Keratinocyte (primary cell): ENCODE data around the gene APMAP. TPM values are rescaled to one million over a fixed set of nuclear protein-coding genes. Genes with fewer than 3 reads are reported as not detected.
A peak's percentile ranks its signal among the peaks of the same experiment; 100 is the strongest.

ENCODE experiments used
- DNase-seq: peaks from one replicate; pipeline ENCODE4 v3.0.0-alpha.2; 2011; ENCODE audit warnings: low read depth, missing footprints, low spot score
- FAIRE-seq: peaks from 2 replicates; lab custom pipeline; 2011; peaks lifted over from hg19 to GRCh38; lab: Jason Lieb, UNC
- H2AFZ ChIP-seq: 2 replicates; pipeline ENCODE4 v1.6.0; 2012; ENCODE audit warnings: low read length, control low read depth, inconsistent platforms; ENCODE audit not compliant: control insufficient read depth
- H3K27ac ChIP-seq: 2 replicates; pipeline ENCODE4 v1.5.1; 2011; ENCODE audit warnings: low read length; ENCODE audit not compliant: control insufficient read depth, insufficient read depth
- H3K27me3 ChIP-seq: 3 replicates; pipeline ENCODE4 v1.6.0; 2011; ENCODE audit warnings: low read length; ENCODE audit not compliant: control insufficient read depth, insufficient read depth; ENCODE audit errors: extremely low read depth
- H3K36me3 ChIP-seq, 2 experiments: 2 replicates in 1 of 2; 3 replicates in 1 of 2; pipeline ENCODE4 v1.5.1; 2011; ENCODE audit warnings: low read length in 2 of 2, mild to moderate bottlenecking in 1 of 2; ENCODE audit not compliant: control insufficient read depth in 2 of 2, insufficient read depth in 2 of 2; ENCODE audit errors: extremely low read depth in 1 of 2
- H3K4me1 ChIP-seq: 3 replicates; pipeline ENCODE4 v1.5.1; 2011; ENCODE audit warnings: low read length; ENCODE audit not compliant: control insufficient read depth, insufficient read depth; ENCODE audit errors: extremely low read depth
- H3K4me2 ChIP-seq: 3 replicates; pipeline ENCODE4 v1.6.0; 2011; ENCODE audit warnings: low read depth, low read length; ENCODE audit not compliant: control insufficient read depth, insufficient read depth; ENCODE audit errors: extremely low read depth
- H3K4me3 ChIP-seq, 3 experiments: fragments of 200-600 bp in 1 of 3; sonication (generic) in 1 of 3; 2 replicates in 2 of 3; 3 replicates in 1 of 3; pipeline ENCODE4 v1.5.1; 2011 to 2016; ENCODE audit warnings: low read length in 3 of 3, mild to moderate bottlenecking in 3 of 3, control low read depth in 2 of 3, inconsistent platforms in 1 of 3, low read depth in 1 of 3, mixed read lengths in 1 of 3, mixed run types in 1 of 3, moderate library complexity in 1 of 3; ENCODE audit not compliant: control insufficient read depth in 2 of 3, insufficient read depth in 2 of 3; ENCODE audit errors: extremely low read depth in 1 of 3
- H3K79me2 ChIP-seq: 2 replicates; pipeline ENCODE4 v1.6.0; 2012; ENCODE audit warnings: low read length; ENCODE audit not compliant: control insufficient read depth, insufficient read depth
- H3K9ac ChIP-seq: 3 replicates; pipeline ENCODE4 v1.6.0; 2011; ENCODE audit warnings: low read length; ENCODE audit not compliant: control insufficient read depth, insufficient read depth; ENCODE audit errors: extremely low read depth
- H3K9me1 ChIP-seq: 3 replicates; pipeline ENCODE4 v1.6.0; 2011; ENCODE audit warnings: low read length; ENCODE audit not compliant: control insufficient read depth, insufficient read depth; ENCODE audit errors: extremely low read depth
- H3K9me3 ChIP-seq: 2 replicates; pipeline ENCODE4 v1.5.1; 2012; ENCODE audit warnings: low read depth, low read length; ENCODE audit not compliant: control insufficient read depth
- H4K20me1 ChIP-seq: 3 replicates; pipeline ENCODE4 v1.6.0; 2011; ENCODE audit warnings: low read length; ENCODE audit not compliant: control insufficient read depth, insufficient read depth; ENCODE audit errors: extremely low read depth
- CTCF ChIP-seq, 3 experiments: IDR thresholded peaks in 1 of 3; conservative IDR thresholded peaks in 1 of 3; optimal IDR thresholded peaks in 1 of 3; 2 replicates in 2 of 3; 3 replicates in 1 of 3; pipeline versions ENCODE3 to v1.5.1; 2011; ENCODE audit warnings: low read length in 3 of 3, mild to moderate bottlenecking in 3 of 3, moderate library complexity in 2 of 3, control low read depth in 1 of 3, inconsistent platforms in 1 of 3; ENCODE audit not compliant: insufficient read depth in 2 of 3; ENCODE audit errors: extremely low read depth in 1 of 3
- EZH2 ChIP-seq: IDR thresholded peaks from one replicate; pipeline ENCODE4 v1.6.1; 2012; ENCODE audit warnings: inconsistent platforms, mild to moderate bottlenecking, low read length, moderate library complexity
- dilution Hi-C: fragments of 300-500 bp; cut with MboI; formaldehyde crosslinking; loops from one replicate; pipeline ENCODE4 v1.7.0; 2020; ENCODE audit warnings: low sequenced_read_pairs; ENCODE audit not compliant: extremely low pct_ligation_motif_present
- polyA plus RNA-seq, 5 experiments: library from polyadenylated mRNA; depleted of rRNA in 3 of 5; stranded (reverse) in 3 of 5; stranded (forward) in 1 of 5; unstranded in 1 of 5; fragments of >200 nt; gene quantifications; 1 replicate in 1 of 5; 2 replicates in 3 of 5; 3 replicates in 1 of 5; pipeline versions ENCODE4 v1.2.1 to v1.2.3, GENCODE V29; 2011 to 2012; ENCODE audit warnings: missing spikeins in 2 of 5, low read depth in 1 of 5, low replicate concordance in 1 of 5

The APMAP gene
- polyA plus RNA-seq, 1 donor (not counting 4 experiments of a cell fraction or from before 2014, with no cell fraction given): 48.9 TPM

DNA sequence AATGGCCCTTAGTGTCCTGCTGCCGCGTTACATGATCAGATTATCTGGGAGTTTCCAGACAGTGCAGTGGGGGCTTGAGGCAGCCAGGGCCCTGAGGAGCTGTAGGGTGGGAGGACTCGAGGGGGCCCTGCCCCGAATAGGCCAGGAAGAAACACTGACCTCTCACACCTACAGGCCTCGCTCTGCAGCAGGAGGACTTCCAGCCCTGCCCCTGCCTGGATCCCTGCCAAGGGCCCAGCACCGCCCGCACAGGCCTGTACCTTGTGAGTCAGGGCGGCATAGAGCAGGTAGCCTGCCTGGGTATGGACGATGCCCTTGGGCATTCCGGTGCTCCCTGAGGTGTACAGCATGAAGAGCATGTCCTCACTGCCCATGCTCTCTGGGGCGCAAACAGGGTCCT, 30.1 kb upstream of the APMAP start:
- dilution Hi-C loops: no loop called here
- TF ChIP-seq CTCF (optimal IDR thresholded peaks at IDR 0.05 in 1 of 3, IDR thresholded peaks at IDR 0.05 in 1 of 3, conservative IDR thresholded peaks at IDR 0.05 in 1 of 3; ENCODE audit: extremely low read depth in 1 of 3, insufficient read depth in 2 of 3, low read length in 3 of 3) (no peak), EZH2 (no peak)
- FAIRE-seq (peak; percentile 86), DNase-seq (peak; percentile 38)
- no peak overlapping the region for H3K4me3 ChIP-seq
- no peak overlapping the region for H3K9ac ChIP-seq
- no peaks in the 10 kb centered on the region for H3K36me3 ChIP-seq
- H3K27ac ChIP-seq: no peak overlapping the region
- no peaks in the 10 kb centered on the region for H3K79me2 ChIP-seq
- no peaks in the 10 kb centered on the region for H3K9me1 ChIP-seq
- no peak overlapping the region for H2AFZ ChIP-seq
- H3K4me2 ChIP-seq: peak overlapping the region; percentile 32
- H4K20me1 ChIP-seq: no peaks in the 10 kb centered on the region
- H3K27me3 ChIP-seq: no peaks in the 10 kb centered on the region
- H3K4me1 ChIP-seq: peaks cover 18% of the 10 kb centered on the region
- H3K9me3 ChIP-seq: no peaks in the 10 kb centered on the region

DNA sequence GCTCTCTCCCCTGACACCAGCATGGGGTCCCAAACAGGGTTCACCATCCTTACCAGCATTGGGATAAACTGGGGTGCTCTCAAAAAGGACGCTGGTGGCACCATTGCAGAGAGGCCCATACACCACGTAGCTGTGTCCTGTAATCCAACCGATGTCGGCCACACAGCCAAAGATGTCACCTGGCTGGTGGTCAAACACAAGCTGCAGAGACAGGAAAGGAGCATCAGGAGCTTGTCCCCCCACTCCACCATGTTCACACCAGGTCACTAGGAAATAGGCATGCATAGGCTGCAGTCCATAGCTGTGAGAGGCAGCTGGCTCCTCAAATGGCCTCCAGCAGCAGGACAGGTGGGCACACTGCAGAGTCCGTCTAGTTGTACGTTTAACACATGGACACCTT, 28.8 kb upstream of the APMAP start:
- TF ChIP-seq CTCF (optimal IDR thresholded peaks at IDR 0.05 in 1 of 3, IDR thresholded peaks at IDR 0.05 in 1 of 3, conservative IDR thresholded peaks at IDR 0.05 in 1 of 3; ENCODE audit: extremely low read depth in 1 of 3, insufficient read depth in 2 of 3, low read length in 3 of 3): no peak
- no peak for TF ChIP-seq EZH2
- Histone ChIP-seq H3K4me3 (no peak overlapping the region), H3K9ac (no peak overlapping the region), H3K4me1 (peaks cover 29% of the 10 kb centered on the region), H4K20me1 (no peaks in the 10 kb centered on the region), H3K79me2 (no peaks in the 10 kb centered on the region), H3K27me3 (no peaks in the 10 kb centered on the region), H3K27ac (no peak overlapping the region), H3K36me3 (no peaks in the 10 kb centered on the region), H3K9me1 (no peaks in the 10 kb centered on the region), H3K9me3 (no peaks in the 10 kb centered on the region), H2AFZ (no peak overlapping the region), H3K4me2 (no peak overlapping the region)
- no peak for FAIRE-seq
- dilution Hi-C loops: no loop called here
- no peak for DNase-seq
